Measurements from ENCODE around the gene ITPR1. TPM values are rescaled to one million over a fixed set of nuclear protein-coding genes. Genes with fewer than 3 reads are reported as not detected.

ITPR1 gene
- total RNA-seq, 1 donor from 2014 or later, result 11.2 TPM

- no peak overlapping the region for H3K27ac Mint-ChIP-seq
- H3K4me1 Mint-ChIP-seq (ENCODE audit: low read depth), result peaks cover 8% of the 10 kb centered on the region
- no peaks in the 10 kb centered on the region for H3K27me3 Mint-ChIP-seq
- no peaks in the 10 kb centered on the region for H3K36me3 Mint-ChIP-seq (ENCODE audit: insufficient read depth)
- no peak for DNase-seq (ENCODE audit: low spot score, unreplicated experiment)
- H3K4me3 Mint-ChIP-seq (ENCODE audit: low read depth), result no peak overlapping the region
- TF ChIP-seq, protein P1, sequence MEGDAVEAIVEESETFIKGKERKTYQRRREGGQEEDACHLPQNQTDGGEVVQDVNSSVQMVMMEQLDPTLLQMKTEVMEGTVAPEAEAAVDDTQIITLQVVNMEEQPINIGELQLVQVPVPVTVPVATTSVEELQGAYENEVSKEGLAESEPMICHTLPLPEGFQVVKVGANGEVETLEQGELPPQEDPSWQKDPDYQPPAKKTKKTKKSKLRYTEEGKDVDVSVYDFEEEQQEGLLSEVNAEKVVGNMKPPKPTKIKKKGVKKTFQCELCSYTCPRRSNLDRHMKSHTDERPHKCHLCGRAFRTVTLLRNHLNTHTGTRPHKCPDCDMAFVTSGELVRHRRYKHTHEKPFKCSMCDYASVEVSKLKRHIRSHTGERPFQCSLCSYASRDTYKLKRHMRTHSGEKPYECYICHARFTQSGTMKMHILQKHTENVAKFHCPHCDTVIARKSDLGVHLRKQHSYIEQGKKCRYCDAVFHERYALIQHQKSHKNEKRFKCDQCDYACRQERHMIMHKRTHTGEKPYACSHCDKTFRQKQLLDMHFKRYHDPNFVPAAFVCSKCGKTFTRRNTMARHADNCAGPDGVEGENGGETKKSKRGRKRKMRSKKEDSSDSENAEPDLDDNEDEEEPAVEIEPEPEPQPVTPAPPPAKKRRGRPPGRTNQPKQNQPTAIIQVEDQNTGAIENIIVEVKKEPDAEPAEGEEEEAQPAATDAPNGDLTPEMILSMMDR (IDR thresholded peaks at IDR 0.05; ENCODE audit: unreplicated experiment), result no peak
- H3K9me3 Mint-ChIP-seq (ENCODE audit: low read depth), result no peaks in the 10 kb centered on the region
Measured at GRCh38 chr3:4570840-4571621, 77.9 kb downstream of the ITPR1 start.

GRCh38 chr3:4571690-4572334, 78.7 kb downstream of the ITPR1 start:
- H3K36me3 Mint-ChIP-seq (ENCODE audit: insufficient read depth), result no peaks in the 10 kb centered on the region
- no peak overlapping the region for H3K27ac Mint-ChIP-seq
- peaks cover 1% of the 10 kb centered on the region for H3K4me1 Mint-ChIP-seq (ENCODE audit: low read depth)
- H3K9me3 Mint-ChIP-seq (ENCODE audit: low read depth), result no peaks in the 10 kb centered on the region
- TF ChIP-seq, protein P1 (IDR thresholded peaks at IDR 0.05; ENCODE audit: unreplicated experiment), result no peak
- H3K27me3 Mint-ChIP-seq, result no peaks in the 10 kb centered on the region
- no peak overlapping the region for H3K4me3 Mint-ChIP-seq (ENCODE audit: low read depth)
- DNase-seq (ENCODE audit: low spot score, unreplicated experiment), result no peak

DNA sequence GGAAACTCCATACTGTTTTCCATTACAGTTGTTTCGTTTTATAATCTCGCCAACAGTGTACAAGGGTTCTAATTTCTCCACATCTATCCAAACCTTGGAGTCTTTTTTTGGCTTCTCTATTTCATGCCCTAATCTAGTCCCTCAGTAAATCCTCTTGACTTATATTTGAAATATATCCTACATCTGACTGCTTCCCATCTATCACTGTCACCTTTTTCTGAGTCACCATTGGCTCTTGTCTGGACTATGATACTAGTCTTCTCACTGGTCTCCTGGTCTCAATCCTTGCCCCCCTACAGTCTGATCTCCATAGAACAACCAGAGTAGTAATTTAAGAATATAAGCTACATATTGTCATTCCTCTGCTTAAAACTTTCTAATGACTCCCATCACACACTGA, 80.0 kb downstream of the ITPR1 start:
- Mint-ChIP-seq H3K27me3 (no peaks in the 10 kb centered on the region), H3K4me1 (ENCODE audit: low read depth) (peaks cover 3% of the 10 kb centered on the region), H3K27ac (no peak overlapping the region), H3K4me3 (ENCODE audit: low read depth) (no peak overlapping the region), H3K9me3 (ENCODE audit: low read depth) (no peaks in the 10 kb centered on the region), H3K36me3 (ENCODE audit: insufficient read depth) (no peaks in the 10 kb centered on the region)
- no peak for DNase-seq (ENCODE audit: low spot score, unreplicated experiment)
- TF ChIP-seq, protein P1 (IDR thresholded peaks at IDR 0.05; ENCODE audit: unreplicated experiment), result no peak

DNA sequence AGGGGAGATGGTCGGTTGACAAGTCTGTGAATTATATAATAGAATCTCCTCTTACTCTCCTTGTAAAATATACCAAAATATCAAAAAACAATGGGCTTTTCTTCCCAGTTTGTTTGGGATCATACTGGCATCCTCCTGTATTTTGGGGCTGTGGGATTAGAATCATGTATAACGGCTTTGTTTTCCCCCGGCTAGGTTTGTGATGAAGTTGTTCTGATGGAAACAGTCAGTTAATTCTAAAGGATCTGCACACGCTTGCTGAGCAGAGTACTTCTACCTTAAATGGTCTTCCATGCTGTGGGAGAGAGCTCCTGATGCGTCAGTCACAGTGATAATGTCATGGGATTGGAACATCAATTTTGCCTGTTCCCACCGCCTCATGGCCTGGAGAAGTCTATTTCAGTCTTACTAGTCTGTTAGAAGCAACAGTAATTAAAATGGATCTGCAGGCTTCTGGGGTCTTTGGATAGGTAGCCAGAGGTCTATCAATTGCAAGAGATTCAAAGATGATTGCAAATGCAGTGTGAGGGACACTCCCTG, 81.3 kb downstream of the ITPR1 start:
- TF ChIP-seq, protein P1 (IDR thresholded peaks at IDR 0.05; ENCODE audit: unreplicated experiment), result no peak
- no peaks in the 10 kb centered on the region for H3K36me3 Mint-ChIP-seq (ENCODE audit: insufficient read depth)
- no peaks in the 10 kb centered on the region for H3K27me3 Mint-ChIP-seq
- H3K4me3 Mint-ChIP-seq (ENCODE audit: low read depth), result no peak overlapping the region
- H3K4me1 Mint-ChIP-seq (ENCODE audit: low read depth), result peaks cover 4% of the 10 kb centered on the region
- H3K9me3 Mint-ChIP-seq (ENCODE audit: low read depth), result no peaks in the 10 kb centered on the region
- no peak overlapping the region for H3K27ac Mint-ChIP-seq
- DNase-seq (ENCODE audit: low spot score, unreplicated experiment), result no peak

DNA sequence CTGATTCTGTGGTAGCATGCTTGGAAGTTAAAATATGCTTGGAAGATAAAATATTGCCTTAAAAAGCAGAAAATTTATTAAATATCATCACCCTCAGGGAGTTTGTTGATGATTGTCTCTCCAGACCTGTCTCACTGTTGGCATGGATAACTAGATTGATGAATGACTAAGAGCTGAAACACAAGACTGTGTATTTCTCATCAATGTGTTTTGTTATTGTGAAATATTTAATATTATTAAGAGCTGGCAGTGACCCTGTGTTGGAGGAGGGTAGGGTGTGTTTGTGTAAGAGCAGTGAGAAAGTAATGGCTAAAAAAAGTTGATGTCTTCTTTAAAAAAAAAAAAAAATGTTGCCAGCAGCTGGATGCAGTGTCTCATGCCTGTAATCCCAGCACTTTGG, 82.2 kb downstream of the ITPR1 start:
- H3K27ac Mint-ChIP-seq, result no peak overlapping the region
- H3K9me3 Mint-ChIP-seq (ENCODE audit: low read depth), result no peaks in the 10 kb centered on the region

More for the DNA sequence above, 82.2 kb downstream of the ITPR1 start:
- DNase-seq (ENCODE audit: low spot score, unreplicated experiment), result no peak
- Mint-ChIP-seq H3K27me3 (no peaks in the 10 kb centered on the region), H3K4me1 (ENCODE audit: low read depth) (peaks cover 4% of the 10 kb centered on the region), H3K36me3 (ENCODE audit: insufficient read depth) (no peaks in the 10 kb centered on the region), H3K4me3 (ENCODE audit: low read depth) (no peak overlapping the region)
- TF ChIP-seq, protein P1 (IDR thresholded peaks at IDR 0.05; ENCODE audit: unreplicated experiment), result no peak
